HepG2 (cell line): ENCODE results near the gene ABCC1. TPM values are rescaled to one million over a fixed set of nuclear protein-coding genes. Genes with fewer than 3 reads are reported as not detected.

Source experiments
- ARNT ChIP-seq: fragments of 450-650 bp; IDR thresholded peaks from 2 replicates; pipeline ENCODE4 v1.6.1; 2017
- CC2D1A ChIP-seq: sonication (generic); formaldehyde crosslinking; IDR thresholded peaks from 2 replicates; pipeline ENCODE4 v1.8.1; 2023; ENCODE audit warnings: mild to moderate bottlenecking, missing genetic modification reagents
- MED8 ChIP-seq: sonication (generic); formaldehyde crosslinking; IDR thresholded peaks from 2 replicates; pipeline ENCODE4 v1.8.1; 2023; ENCODE audit warnings: mild to moderate bottlenecking, missing genetic modification reagents; ENCODE audit not compliant: insufficient replicate concordance
- NR2F1 ChIP-seq, 2 experiments: fragments of 450-650 bp in 1 of 2; formaldehyde crosslinking in 1 of 2; IDR thresholded peaks; 2 replicates each; pipeline versions ENCODE4 v1.5.0 to v1.6.1; 2016 to 2020; ENCODE audit warnings: mild to moderate bottlenecking in 1 of 2, missing compliant biosample characterization in 1 of 2, missing genetic modification reagents in 1 of 2, moderate library complexity in 1 of 2
- PAWR ChIP-seq: sonication (generic); formaldehyde crosslinking; IDR thresholded peaks from 2 replicates; pipeline ENCODE4 v1.4.0; 2020; ENCODE audit warnings: missing genetic modification reagents, mild to moderate bottlenecking, borderline replicate concordance
- REL ChIP-seq: sonication (generic); formaldehyde crosslinking; conservative IDR thresholded peaks from 2 replicates; pipeline ENCODE4 v1.8.0; 2022; ENCODE audit warnings: mild to moderate bottlenecking, missing genetic modification reagents, moderate library complexity
- SETDB1 ChIP-seq: sonication (generic); formaldehyde crosslinking; IDR thresholded peaks from 2 replicates; pipeline ENCODE4 v1.5.1; 2020; ENCODE audit warnings: missing genetic modification reagents, mild to moderate bottlenecking, borderline replicate concordance
- SSRP1 ChIP-seq: IDR thresholded peaks from 2 replicates; pipeline ENCODE4 v1.6.1; 2016; ENCODE audit warnings: control low read depth
- TARDBP ChIP-seq: sonication (generic); formaldehyde crosslinking; IDR thresholded peaks from 2 replicates; pipeline ENCODE4 v1.8.0; 2022; ENCODE audit warnings: mild to moderate bottlenecking, missing genetic modification reagents
- TGIF2 ChIP-seq: IDR thresholded peaks from 2 replicates; pipeline ENCODE4 v1.6.1; 2016; ENCODE audit warnings: control low read depth, missing compliant biosample characterization
- ZNF264 ChIP-seq: sonication (generic); formaldehyde crosslinking; IDR thresholded peaks from 2 replicates; pipeline ENCODE4 v1.4.0; 2020; ENCODE audit warnings: missing genetic modification reagents
- ZNF333 ChIP-seq: sonication (generic); formaldehyde crosslinking; IDR thresholded peaks from 2 replicates; pipeline ENCODE4 v1.4.0; 2020; ENCODE audit warnings: mild to moderate bottlenecking, missing genetic modification reagents, borderline replicate concordance
- ZNF34 ChIP-seq: sonication (generic); formaldehyde crosslinking; IDR thresholded peaks from 2 replicates; pipeline ENCODE4 v1.4.0; 2020; ENCODE audit warnings: mild to moderate bottlenecking, missing genetic modification reagents, borderline replicate concordance
- ZNF570 ChIP-seq: sonication (generic); formaldehyde crosslinking; IDR thresholded peaks from 2 replicates; pipeline ENCODE4 v1.4.0; 2020; ENCODE audit warnings: mild to moderate bottlenecking, missing genetic modification reagents, borderline replicate concordance
- ZNF572 ChIP-seq: sonication (generic); formaldehyde crosslinking; IDR thresholded peaks from 2 replicates; pipeline ENCODE4 v1.5.1; 2020; ENCODE audit warnings: mild to moderate bottlenecking, missing genetic modification reagents
- ZNF678 ChIP-seq: sonication (generic); formaldehyde crosslinking; IDR thresholded peaks from 2 replicates; pipeline ENCODE4 v1.4.0; 2020; ENCODE audit warnings: mild to moderate bottlenecking, missing genetic modification reagents
- ZNF891 ChIP-seq: sonication (generic); formaldehyde crosslinking; IDR thresholded peaks from 2 replicates; pipeline ENCODE4 v1.5.0; 2020; ENCODE audit warnings: mild to moderate bottlenecking, missing genetic modification reagents
- polyA plus RNA-seq, 8 experiments: library from polyadenylated mRNA; depleted of rRNA in 3 of 8; stranded (reverse) in 7 of 8; unstranded in 1 of 8; fragments of >200 nt; fragmentation: Illumina TruSeq in 4 of 8; extraction: Trizol in 4 of 8; gene quantifications; 2 replicates each; pipeline versions ENCODE4 v1.2.1 to v1.2.3, GENCODE V29; 2011 to 2016; ENCODE audit warnings: low read depth in 4 of 8, missing spikeins in 1 of 8, mixed read lengths in 1 of 8; ENCODE audit not compliant: insufficient read depth in 1 of 8
- total RNA-seq, 5 experiments: library from RNA; depleted of rRNA; stranded (reverse); fragments of >200 nt; fragmentation: Illumina TruSeq; extraction: Trizol; gene quantifications; 2 replicates each; pipeline ENCODE4 v1.2.3, GENCODE V29; 2016; ENCODE audit warnings: low read depth in 1 of 5
- TF ChIP-seq, protein P1 (sequence below): sonication (generic); formaldehyde crosslinking; IDR thresholded peaks from 2 replicates; pipeline ENCODE4 v1.4.0; 2020; ENCODE audit warnings: mild to moderate bottlenecking, missing genetic modification reagents
- TF ChIP-seq, protein P2 (sequence below): sonication (generic); formaldehyde crosslinking; IDR thresholded peaks from 2 replicates; pipeline ENCODE4 v1.5.1; 2020; ENCODE audit warnings: mild to moderate bottlenecking, missing genetic modification reagents, borderline replicate concordance
- TF ChIP-seq, protein P3 (sequence below): sonication (generic); formaldehyde crosslinking; IDR thresholded peaks from 2 replicates; pipeline ENCODE4 v1.9.0; 2021; ENCODE audit warnings: missing genetic modification reagents, borderline replicate concordance
- TF ChIP-seq, protein P4 (sequence below), 2 experiments: IDR thresholded peaks; 2 replicates each; pipeline ENCODE4 v1.6.1; 2011 to 2012; ENCODE audit warnings: low read length in 2 of 2, borderline replicate concordance in 1 of 2, low read depth in 1 of 2, mild to moderate bottlenecking in 1 of 2, moderate library complexity in 1 of 2

The ABCC1 gene
- total and polyA plus RNA-seq, 2 of the 13 experiments (the other 11 are each of a cell fraction or from before 2014, with no cell fraction given): 13.0 to 30.6 TPM

DNA sequence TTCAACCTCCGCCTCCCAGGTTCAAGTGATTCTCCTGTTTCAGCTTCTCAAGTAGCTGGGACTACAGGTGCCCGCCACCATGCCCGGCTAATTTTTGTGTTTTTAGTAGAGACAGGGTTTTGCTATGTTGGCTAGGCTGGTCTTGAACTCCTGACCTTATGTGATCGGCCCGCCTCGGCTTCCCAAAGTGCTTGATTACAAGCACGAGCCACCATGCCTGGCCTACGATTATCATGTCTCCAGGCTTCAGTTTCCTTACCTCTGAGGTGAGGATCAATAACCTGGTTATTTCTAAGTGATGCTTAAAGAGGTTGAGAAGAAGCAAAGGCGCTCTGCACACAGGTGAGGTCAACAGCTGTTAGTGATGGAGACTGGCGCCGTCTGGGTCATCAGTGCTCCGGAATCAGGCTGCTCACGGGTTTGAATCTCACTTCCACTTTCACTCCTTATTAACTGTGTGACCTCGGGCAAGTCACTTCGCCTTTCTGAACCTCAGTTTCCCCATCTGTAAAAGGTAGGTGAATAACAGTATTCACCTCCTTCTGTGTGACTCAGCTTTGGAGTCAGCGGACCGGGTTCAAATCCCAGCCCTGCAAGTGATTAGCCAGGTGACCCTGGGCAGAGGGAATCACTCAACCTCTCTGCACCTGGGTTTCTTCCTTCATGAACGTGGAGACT lies 745 bp upstream of the ABCC1 start (continued):
- TF ChIP-seq ZNF572 (CRISPR knock-in tag) (peak; percentile 85; the same call in 1 of the 2 replicates), ZNF34 (CRISPR knock-in tag) (no peak), REL (CRISPR knock-in tag) (no peak), PAWR (0 out of 2 replicates have a peak, but pooled peaks have one; percentile 41), MED8 (CRISPR knock-in tag) (no peak), ZNF570 (no peak), TGIF2 (0 out of 2 replicates have a peak, but pooled peaks have one; percentile 50), ZNF678 (CRISPR knock-in tag) (peak; percentile 84; the same call in 1 of the 2 replicates), ZNF333 (CRISPR knock-in tag) (no peak), TARDBP (no peak), ARNT (no peak), SETDB1 (CRISPR knock-in tag) (peak; percentile 25; the same call in 1 of the 2 replicates), ZNF891 (peak; percentile 40; the same call in 1 of the 2 replicates), CC2D1A (CRISPR knock-in tag) (no peak), NR2F1 (CRISPR knock-in tag; IDR thresholded peaks at IDR 0.05) (peak in 1 of 2 experiments; percentile 20; a peak in 1 of 4 replicates), ZNF264 (CRISPR knock-in tag) (no peak), SSRP1 (CRISPR knock-in tag) (no peak)
- TF ChIP-seq, protein P1, sequence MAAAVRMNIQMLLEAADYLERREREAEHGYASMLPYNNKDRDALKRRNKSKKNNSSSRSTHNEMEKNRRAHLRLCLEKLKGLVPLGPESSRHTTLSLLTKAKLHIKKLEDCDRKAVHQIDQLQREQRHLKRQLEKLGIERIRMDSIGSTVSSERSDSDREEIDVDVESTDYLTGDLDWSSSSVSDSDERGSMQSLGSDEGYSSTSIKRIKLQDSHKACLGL (CRISPR knock-in tag): 0 out of 2 replicates have a peak, but pooled peaks have one; percentile 4
- TF ChIP-seq, protein P2, sequence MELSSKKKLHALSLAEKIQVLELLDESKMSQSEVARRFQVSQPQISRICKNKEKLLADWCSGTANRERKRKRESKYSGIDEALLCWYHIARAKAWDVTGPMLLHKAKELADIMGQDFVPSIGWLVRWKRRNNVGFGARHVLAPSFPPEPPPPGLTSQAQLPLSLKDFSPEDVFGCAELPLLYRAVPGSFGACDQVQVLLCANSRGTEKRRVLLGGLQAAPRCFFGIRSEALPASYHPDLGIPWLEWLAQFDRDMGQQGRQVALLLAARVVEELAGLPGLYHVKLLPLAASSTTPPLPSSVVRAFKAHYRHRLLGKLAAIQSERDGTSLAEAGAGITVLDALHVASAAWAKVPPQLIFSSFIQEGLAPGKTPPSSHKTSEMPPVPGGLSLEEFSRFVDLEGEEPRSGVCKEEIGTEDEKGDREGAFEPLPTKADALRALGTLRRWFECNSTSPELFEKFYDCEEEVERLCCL (CRISPR knock-in tag): no peak
- TF ChIP-seq, protein P3, sequence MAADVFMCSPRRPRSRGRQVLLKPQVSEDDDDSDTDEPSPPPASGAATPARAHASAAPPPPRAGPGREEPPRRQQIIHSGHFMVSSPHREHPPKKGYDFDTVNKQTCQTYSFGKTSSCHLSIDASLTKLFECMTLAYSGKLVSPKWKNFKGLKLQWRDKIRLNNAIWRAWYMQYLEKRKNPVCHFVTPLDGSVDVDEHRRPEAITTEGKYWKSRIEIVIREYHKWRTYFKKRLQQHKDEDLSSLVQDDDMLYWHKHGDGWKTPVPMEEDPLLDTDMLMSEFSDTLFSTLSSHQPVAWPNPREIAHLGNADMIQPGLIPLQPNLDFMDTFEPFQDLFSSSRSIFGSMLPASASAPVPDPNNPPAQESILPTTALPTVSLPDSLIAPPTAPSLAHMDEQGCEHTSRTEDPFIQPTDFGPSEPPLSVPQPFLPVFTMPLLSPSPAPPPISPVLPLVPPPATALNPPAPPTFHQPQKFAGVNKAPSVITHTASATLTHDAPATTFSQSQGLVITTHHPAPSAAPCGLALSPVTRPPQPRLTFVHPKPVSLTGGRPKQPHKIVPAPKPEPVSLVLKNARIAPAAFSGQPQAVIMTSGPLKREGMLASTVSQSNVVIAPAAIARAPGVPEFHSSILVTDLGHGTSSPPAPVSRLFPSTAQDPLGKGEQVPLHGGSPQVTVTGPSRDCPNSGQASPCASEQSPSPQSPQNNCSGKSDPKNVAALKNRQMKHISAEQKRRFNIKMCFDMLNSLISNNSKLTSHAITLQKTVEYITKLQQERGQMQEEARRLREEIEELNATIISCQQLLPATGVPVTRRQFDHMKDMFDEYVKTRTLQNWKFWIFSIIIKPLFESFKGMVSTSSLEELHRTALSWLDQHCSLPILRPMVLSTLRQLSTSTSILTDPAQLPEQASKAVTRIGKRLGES (CRISPR knock-in tag): no peak
- TF ChIP-seq, protein P4, sequence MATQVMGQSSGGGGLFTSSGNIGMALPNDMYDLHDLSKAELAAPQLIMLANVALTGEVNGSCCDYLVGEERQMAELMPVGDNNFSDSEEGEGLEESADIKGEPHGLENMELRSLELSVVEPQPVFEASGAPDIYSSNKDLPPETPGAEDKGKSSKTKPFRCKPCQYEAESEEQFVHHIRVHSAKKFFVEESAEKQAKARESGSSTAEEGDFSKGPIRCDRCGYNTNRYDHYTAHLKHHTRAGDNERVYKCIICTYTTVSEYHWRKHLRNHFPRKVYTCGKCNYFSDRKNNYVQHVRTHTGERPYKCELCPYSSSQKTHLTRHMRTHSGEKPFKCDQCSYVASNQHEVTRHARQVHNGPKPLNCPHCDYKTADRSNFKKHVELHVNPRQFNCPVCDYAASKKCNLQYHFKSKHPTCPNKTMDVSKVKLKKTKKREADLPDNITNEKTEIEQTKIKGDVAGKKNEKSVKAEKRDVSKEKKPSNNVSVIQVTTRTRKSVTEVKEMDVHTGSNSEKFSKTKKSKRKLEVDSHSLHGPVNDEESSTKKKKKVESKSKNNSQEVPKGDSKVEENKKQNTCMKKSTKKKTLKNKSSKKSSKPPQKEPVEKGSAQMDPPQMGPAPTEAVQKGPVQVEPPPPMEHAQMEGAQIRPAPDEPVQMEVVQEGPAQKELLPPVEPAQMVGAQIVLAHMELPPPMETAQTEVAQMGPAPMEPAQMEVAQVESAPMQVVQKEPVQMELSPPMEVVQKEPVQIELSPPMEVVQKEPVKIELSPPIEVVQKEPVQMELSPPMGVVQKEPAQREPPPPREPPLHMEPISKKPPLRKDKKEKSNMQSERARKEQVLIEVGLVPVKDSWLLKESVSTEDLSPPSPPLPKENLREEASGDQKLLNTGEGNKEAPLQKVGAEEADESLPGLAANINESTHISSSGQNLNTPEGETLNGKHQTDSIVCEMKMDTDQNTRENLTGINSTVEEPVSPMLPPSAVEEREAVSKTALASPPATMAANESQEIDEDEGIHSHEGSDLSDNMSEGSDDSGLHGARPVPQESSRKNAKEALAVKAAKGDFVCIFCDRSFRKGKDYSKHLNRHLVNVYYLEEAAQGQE (IDR thresholded peaks at IDR 0.05; ENCODE audit: borderline replicate concordance in 1 of 2, low read depth in 1 of 2, low read length in 2 of 2): no peak
